HG03103 (cell line): ENCODE measurements around the gene THAP11.

ENCODE experiments used
- ATAC-seq: cut with Tn5 transposase; IDR thresholded peaks from one replicate; pipeline ENCODE4 v1.9.1; 2021; ENCODE audit warnings: low read depth; ENCODE audit not compliant: unreplicated experiment

Gene THAP11

GRCh38 chr16:67881621-67882161, 39.6 kb downstream of the THAP11 start:
- no peak for ATAC-seq

GRCh38 chr16:67882374-67883145, 40.4 kb downstream of the THAP11 start:
- ATAC-seq: no peak

DNA sequence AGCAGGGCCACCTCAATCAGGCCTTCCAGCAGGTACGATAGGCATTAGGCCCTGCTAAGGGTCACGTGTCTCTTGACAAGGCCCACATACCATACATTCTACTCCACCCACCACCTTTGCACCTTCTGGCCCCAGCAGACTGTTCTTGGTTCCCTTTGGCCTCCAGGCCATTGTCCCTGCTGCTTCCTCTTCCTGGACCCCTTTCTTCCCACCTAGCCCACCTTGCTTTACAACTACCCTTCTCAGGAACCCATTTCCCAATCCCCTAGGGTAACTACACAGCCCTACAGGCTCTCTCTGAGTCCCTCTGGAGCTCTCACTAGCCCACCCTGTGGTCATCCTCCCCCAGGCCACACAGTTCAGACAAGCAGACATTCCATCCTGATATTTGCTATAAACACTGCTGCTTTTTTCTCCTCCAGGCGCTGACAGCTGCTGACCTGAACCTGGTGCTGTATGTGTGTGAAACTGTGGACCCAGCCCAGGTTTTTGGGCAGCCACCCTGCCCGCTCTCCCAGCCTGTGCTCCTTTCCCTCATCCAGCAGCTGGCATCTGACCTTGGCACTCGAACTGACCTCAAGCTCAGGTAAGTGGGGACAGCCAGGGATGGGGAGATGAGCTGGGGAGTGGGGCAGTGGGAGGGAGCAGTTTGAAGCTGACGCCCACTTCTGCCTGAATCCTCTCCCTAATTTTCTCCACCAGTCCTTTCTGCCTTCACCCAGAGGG, 41.2 kb downstream of the THAP11 start:
- no peak for ATAC-seq

- no peak for ATAC-seq
Measured at GRCh38 chr16:67883872-67884261, 41.7 kb downstream of the THAP11 start.

DNA sequence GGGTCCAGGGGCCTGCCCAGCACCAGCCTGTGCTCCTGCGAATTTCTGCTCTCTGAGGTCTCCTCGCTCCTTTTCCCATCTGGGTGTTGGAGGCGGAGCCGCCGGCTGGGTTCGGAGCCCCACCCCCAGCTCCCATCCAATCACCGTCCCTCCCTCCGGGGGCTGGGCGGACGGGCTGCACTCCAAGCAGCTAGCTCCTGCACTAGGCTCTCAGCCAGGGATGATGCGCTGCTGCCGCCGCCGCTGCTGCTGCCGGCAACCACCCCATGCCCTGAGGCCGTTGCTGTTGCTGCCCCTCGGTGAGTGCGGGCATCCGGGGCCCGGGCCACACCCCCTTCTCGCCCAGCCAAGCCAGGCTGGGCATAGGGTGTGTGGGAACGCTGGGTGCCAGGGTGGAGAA, 42.6 kb downstream of the THAP11 start, which contains the start of gene NRN1L:
NRN1L (plus strand) TSS at position 202 of the 400 bp plus-strand sequence; CDS start at position 221, 19 bp downstream.
- no peak for ATAC-seq

GRCh38 chr16:67885545-67885944, 43.4 kb downstream of the THAP11 start:
- ATAC-seq: no peak

DNA sequence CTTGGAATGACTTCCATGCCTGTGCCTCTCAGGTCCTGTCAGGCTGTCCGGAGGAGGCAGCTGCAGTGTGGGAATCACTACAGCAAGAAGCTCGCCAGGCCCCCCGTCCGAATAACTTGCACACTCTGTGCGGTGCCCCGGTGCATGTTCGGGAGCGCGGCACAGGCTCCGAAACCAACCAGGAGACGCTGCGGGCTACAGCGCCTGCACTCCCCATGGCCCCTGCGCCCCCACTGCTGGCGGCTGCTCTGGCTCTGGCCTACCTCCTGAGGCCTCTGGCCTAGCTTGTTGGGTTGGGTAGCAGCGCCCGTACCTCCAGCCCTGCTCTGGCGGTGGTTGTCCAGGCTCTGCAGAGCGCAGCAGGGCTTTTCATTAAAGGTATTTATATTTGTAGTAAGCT, 43.9 kb downstream of the THAP11 start:
- no peak for ATAC-seq

DNA sequence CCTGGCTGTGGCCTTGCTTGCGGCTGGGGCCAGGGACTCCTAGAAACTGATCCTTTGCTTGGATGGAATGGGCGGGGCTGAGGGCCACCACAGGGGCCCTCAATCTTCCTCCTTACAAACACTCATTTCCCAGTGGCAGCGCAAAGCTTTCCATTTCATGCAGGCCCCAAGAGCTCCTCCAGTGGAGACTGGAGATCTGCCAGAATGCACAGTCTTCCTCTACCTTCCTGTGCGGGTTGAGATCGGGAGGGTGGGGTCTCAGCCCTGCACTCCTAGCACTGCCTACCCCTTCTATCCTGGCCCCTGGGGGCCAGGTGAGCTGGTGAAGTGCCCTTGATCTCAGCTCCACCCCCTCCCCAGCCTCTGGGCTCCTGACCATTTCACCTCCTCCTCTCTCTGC, 44.3 kb downstream of the THAP11 start:
- ATAC-seq: no peak

DNA sequence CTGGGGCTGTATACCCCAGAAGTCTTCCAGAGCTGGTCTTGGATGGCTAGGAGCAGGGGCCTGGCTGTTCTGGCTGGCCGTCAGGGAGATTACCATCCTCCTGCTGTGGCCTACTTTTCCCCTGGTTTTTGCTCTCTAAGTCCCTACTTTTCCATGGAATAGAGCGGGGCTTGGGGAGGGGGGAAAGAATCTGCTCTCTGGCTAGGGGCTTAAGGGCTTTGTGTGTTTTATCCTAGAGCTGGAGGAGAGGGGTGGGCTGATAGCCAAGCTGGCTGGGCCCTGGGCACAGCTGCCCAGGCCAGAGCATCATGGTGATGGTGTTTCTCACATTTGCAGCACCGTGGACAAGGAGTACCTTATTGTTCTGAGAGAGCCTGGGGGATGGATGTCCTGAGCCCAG, 46.2 kb downstream of the THAP11 start:
- no peak for ATAC-seq

DNA sequence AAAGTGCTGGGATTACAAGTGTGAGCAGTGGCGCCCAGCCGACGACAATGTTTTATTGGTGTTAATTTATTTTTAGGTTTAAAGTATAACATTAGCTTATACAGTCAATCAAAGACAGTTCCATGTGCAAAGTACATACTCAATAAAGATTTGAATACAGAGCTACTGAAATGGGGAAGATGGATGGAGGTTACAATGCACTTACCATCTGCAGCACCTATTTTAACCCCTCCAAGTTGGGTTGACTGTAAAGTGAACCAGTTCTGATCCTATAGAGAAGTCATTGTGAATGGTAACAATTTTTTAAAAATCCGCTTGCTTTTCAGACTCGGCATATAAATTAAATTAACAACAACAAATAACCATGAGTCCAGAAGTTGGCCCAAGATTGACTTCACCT, 50.3 kb downstream of the THAP11 start:
- no peak for ATAC-seq

DNA sequence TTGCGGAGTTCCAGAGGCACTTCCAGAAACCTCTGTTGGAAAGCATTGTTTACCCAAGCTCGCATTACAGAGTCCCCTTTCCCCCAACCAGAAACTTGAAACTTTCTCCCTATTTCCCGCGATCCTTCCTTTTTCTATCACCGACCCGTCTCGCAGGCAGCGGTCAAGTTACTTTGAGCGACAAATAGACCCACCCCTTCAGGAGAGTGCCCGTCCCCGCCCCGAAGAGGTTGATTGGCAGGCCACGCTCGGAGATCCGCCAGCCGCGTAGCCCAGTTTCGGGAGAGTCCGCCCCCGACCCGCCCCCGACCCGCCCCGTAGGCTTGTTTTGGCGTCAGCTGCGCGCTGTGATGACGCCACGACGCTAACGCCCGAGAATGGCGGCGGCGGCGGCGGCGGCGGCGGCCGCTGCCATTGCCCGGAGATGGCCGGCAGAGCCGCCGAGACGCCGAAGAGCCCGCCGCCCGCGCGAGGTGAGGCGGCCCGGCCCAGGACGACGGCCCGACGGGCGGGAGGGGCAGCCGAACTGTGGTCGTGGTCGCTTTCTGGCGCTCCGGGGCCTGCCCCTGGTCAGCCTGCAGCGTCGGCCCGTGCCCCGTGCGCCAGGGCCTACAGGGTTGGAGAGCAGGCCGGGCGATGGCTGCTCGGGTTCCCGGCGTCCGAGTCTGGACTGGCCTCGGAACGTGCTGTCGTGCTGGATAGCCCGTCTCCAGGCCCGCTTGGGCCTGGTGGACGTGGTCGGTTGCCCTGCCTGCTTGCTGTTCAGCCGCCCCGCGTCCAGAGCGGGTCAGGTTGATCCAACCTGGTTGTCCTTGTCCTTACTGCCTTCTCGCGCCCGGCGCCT, 51.0 kb downstream of the THAP11 start, which contains the start of gene PSKH1:
PSKH1 (plus strand) TSS at position 356 of the 844 bp plus-strand sequence. CDS start 15,496 bp downstream, outside the sequence.
- peak; percentile 80 for ATAC-seq
